HUDEP-2 (cell line): ENCODE measurements around the gene ANKUB1.

Source experiments
- DNase-seq, 76 experiments: peaks; one replicate each; lab custom pipeline; 2025; ENCODE audit not compliant: unreplicated experiment in 76 of 76; lab: John Stamatoyannopoulos, UW

The ANKUB1 gene

DNA sequence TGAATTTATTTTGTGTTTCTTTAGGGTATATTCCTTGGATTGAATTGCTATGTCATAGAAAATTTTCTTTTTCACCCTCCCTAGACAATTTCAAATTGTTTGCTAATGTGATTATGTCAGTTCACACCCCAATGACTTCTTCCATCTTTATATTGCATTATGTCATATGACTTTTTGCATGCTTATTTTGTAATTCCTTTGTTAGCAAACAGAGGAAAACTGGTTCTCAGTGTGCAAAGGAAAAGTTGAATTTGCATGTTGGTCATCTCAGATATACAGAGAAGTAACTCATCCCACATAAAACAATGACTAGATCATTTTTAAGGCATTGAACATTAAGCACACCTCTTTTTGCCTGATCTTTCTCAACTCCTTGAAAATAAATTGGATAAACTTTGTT lies 17.3 kb upstream of the ANKUB1 start:
- DNase-seq = no peak

GRCh38 chr3:149808209-149808829 lies 16.0 kb upstream of the ANKUB1 start:
- DNase-seq = peak in 48 of 76 experiments; percentile 0 to 58 (median 26)

DNA sequence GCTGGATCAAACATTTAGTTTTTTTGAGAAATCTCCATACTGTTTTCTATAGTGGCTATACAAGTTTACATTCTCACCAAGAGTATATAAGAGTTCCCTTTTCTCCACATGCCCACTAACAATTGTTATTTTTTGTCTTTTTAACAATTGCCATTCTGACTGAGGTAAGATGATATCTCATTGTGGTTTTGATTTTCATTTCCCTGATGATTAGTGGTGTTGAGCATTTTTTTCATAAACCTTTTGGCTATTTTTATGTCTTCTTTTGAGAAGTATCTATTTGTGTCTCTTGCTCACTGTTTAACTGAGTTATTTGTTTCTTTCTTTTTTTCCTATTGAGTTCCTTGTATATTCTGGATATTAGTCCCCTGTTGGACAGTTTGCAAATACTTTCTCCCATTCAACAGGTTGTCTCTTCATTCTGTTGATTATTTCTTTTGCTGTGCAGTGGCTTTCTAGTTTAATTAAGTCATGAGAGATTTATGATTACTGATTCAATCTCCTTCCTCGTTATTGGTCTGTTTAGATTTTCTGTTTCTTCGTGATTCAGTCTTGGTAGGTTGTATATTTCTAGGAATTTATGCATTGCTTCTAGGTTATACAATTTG lies 13.9 kb upstream of the ANKUB1 start:
- no peak for DNase-seq

- DNase-seq = no peak
Measured at GRCh38 chr3:149801639-149802038, 9.3 kb upstream of the ANKUB1 start.

- DNase-seq = no peak
Measured at GRCh38 chr3:149801195-149801594, 8.8 kb upstream of the ANKUB1 start.

DNA sequence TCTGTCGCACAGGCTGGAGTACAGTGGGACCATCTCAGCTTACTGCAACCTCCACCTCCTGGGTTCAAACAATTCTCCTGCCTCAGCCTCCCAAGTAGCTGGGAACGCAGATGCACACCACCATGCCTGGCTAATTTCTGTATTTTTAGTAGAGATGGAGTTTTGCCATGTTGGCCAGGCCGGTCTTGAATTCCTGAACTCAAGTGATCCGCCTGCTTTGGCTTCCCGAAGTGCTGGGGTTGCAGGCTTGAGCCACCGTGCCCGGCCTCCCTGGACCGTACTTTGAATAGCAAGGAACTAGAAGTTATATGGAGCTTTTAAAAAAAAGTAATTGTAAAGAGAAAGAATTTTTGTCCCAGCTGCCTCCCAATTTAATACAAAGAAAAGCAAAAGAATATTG lies 8.3 kb upstream of the ANKUB1 start:
- no peak for DNase-seq

DNA sequence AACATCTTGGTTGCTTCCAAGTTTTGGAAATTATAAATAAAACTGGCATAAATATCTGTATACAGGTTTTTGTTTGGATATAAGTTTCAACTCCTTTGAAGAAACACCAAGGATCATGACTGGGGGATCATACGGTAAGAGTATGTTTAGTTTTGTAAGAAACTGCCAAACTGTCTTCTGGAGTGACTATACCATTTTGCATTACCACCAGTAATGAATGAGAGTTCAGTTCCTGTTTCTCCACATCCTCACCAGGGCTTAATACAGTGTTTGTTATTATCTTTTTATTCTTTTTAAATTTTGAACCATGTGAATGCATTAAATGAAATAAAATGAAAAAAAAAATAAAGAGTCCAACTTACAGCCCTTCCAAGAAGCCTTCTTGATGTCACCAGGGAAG lies 3.7 kb upstream of the ANKUB1 start:
- no peak for DNase-seq

GRCh38 chr3:149790698-149791097 lies 1.7 kb downstream of the ANKUB1 start:
- no peak for DNase-seq

GRCh38 chr3:149790268-149790667 lies 2.1 kb downstream of the ANKUB1 start:
- no peak for DNase-seq

DNA sequence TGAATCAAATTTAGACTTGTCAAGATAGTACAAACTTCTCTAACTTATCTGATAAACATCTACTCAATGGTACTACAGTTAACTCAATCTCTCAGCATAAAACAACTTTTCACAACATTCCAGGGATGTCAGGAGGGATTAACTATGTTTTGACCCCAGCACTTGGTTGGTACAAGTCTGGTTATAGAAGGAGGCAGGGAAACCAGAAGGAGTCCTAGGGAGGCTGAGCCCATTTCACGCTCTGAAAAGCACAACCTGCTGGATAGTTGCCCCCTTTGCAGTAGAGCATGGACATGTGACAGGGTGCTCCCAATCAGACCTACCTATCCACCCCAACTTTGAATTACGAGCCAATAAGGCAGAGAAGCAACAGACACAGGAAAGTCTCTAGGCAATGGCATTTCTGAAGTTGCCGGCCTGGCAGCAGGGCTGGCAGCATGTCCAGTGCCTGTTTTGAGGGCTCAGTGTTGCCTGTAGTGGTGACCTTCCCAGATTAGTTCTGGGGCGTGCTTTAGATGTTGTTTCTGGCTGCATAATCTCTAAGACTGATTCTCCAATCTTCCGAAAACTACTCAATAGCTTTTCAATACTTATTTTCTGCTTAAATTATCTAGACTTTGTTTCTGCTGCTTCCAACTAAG lies 8.2 kb downstream of the ANKUB1 start:
- DNase-seq = no peak

- DNase-seq = no peak
Measured at GRCh38 chr3:149783576-149783975, 8.8 kb downstream of the ANKUB1 start.

- no peak for DNase-seq
Measured at GRCh38 chr3:149781741-149782140, 10.6 kb downstream of the ANKUB1 start.

GRCh38 chr3:149781211-149781610 lies 11.1 kb downstream of the ANKUB1 start:
- no peak for DNase-seq

DNA sequence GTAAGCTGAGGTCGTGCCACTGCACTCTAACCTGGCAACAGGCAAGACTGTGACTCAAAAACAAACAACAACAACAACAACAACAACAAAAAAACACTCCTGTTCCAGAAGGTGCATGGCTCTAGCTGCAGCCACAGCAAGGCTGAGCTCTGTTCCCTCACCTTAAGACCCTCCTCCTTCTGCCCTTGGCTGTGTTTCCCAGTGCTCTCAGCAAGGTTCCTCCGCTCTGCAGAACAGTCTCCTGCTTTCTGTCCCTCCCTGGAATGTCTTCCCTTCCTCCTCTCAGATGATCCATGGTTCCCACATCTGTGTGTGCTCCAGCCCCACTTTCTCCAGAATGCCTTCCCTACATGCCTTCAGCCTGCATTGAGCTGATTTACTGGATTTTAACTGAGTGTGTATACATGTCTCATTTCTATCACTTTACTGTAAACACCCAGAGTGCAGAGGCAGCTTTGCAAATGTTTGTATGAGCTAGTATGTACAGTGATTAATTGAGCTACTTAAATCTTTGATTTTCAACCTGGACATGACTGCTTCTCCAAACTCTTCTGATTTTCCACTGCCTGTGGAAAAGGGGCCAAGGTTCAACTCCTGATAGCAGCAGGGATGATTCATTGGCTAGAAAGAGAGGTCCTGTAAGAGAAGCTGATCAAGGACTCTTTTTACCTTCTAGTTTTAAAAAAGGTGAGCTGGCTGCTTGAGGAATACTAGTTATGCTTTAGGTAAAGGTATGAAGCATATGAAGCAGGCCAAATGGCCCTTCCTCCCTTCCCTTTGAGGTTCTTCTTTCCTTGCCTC lies 14.7 kb downstream of the ANKUB1 start:
- DNase-seq = no peak

DNA sequence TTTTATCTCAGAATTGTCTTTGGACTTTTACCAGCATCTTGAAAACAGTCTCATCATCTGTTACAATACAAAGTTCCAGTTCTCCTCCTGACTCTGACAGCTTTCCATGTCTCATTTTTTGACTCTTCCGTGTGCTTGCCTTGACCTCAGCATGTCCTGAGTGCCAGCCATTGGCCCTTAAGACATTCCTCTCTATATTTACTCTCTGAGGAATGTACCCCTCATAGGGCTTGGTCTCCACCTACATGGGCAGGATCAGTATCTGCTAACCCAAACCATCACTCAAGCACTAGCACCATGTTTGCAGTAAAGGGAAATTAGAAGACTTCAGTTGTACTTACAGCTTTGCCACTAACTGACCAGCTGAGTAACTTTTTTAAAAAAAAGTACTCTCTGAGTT lies 16.2 kb downstream of the ANKUB1 start:
- DNase-seq = no peak

- DNase-seq = no peak
Measured at GRCh38 chr3:149772861-149773260, 19.5 kb downstream of the ANKUB1 start.

DNA sequence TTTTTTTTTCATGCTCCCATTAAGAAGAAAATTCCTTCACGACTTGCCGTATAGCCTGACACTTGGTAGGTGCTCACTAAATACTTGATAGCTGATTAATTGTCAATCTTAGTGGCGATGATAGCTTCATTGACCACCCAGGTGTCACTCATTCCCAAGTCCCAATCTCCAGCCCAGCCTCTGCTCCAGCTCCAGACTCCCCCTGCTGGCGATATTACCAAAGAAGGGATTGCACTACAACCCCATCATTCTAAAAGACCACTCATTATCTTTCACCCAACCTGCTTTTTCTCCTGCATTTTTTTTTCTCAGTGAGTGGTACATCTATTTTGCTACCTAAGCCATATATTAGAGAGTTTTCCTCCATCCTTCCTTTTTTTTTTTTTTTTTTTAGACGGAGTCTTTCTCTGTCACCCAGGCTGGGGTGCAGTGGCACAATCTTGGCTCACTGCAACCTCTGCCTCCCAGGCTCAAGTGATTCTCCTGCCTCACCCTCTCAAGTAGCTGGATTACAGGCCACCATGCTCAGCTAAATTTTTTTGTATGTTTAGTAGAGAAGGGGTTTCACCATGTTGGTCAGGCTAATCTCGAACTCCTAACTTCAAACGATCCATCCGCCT lies 20.6 kb downstream of the ANKUB1 start:
- DNase-seq = peak in 27 of 76 experiments; percentile 1 to 43 (median 10)

GRCh38 chr3:149770246-149770645 lies 22.1 kb downstream of the ANKUB1 start:
- DNase-seq = no peak

GRCh38 chr3:149768704-149769103 lies 23.6 kb downstream of the ANKUB1 start:
- no peak for DNase-seq

- no peak for DNase-seq
Measured at GRCh38 chr3:149767720-149768119, 24.6 kb downstream of the ANKUB1 start.

- DNase-seq = peak in 3 of 76 experiments; percentile 2 to 16 (median 4)
Measured at GRCh38 chr3:149765762-149766334, 26.5 kb downstream of the ANKUB1 start.
